Activated naive CD4-positive, alpha-beta T cell treated with anti-CD3 and anti-CD28 coated beads for 36 hours (primary cell): ENCODE results near the gene ACSM5. TPM values are rescaled to one million over a fixed set of nuclear protein-coding genes. Genes with fewer than 3 reads are reported as not detected.

Source experiments
- CTCF ChIA-PET: fragments of 350-600 bp; sonication (Branson Sonifier 250); formaldehyde crosslinking; loops from one replicate; lab custom pipeline; 2021; ENCODE audit warnings: antibody characterized with exemption; lab: Charles Lee
- DNase-seq: peaks from one replicate; pipeline ENCODE4 v3.0.0-alpha.2; 2020
- H3K27ac Mint-ChIP-seq: one replicate; pipeline ENCODE4 v1.8.0; 2021; ENCODE audit warnings: mild to moderate bottlenecking, mixed read lengths
- H3K27me3 Mint-ChIP-seq: one replicate; pipeline ENCODE4 v1.8.0; 2021; ENCODE audit warnings: low read depth, mixed read lengths
- H3K36me3 Mint-ChIP-seq: one replicate; pipeline ENCODE4 v1.8.0; 2021; ENCODE audit warnings: low read depth, mixed read lengths
- H3K4me1 Mint-ChIP-seq: one replicate; pipeline ENCODE4 v1.8.0; 2021; ENCODE audit warnings: low read depth, mixed read lengths
- H3K4me3 Mint-ChIP-seq: one replicate; pipeline ENCODE4 v1.8.0; 2021; ENCODE audit warnings: mild to moderate bottlenecking, moderate library complexity, mixed read lengths
- H3K9me3 Mint-ChIP-seq: one replicate; pipeline ENCODE4 v1.8.0; 2021; ENCODE audit warnings: mixed read lengths
- intact Hi-C: fragments of 100-400 bp; cut with micrococcal nuclease; formaldehyde crosslinking; loops from one replicate; pipeline ENCODE4 v1.15.1; 2023
- total RNA-seq, 2 experiments: library from RNA; stranded (reverse); gene quantifications; one replicate each; pipeline ENCODE4 v1.2.3, GENCODE V29; 2021

The ACSM5 gene
- total RNA-seq, result not detected

- CTCF ChIA-PET, result no interaction called here
- Mint-ChIP-seq H3K27me3 (peaks cover 4% of the 10 kb centered on the region), H3K27ac (no peak within 1 kb of the TSS)
Measured at GRCh38 chr16:20409398-20410120, at the start of gene ACSM5. Gene ACSM5 (plus strand): TSS chr16:20409534. CDS start chr16:20411485, 1,951 bp downstream.

GRCh38 chr16:20359997-20360396 is 49.3 kb upstream of the ACSM5 start:
- Mint-ChIP-seq H3K9me3 (no peaks in the 10 kb centered on the region), H3K27me3 (peaks cover 20% of the 10 kb centered on the region), H3K27ac (no peak overlapping the region), H3K4me3 (no peak overlapping the region), H3K36me3 (no peaks in the 10 kb centered on the region), H3K4me1 (no peaks in the 10 kb centered on the region)
- CTCF ChIA-PET, result no interaction called here
- peak; percentile 7 for DNase-seq
- intact Hi-C loops, result no loop called here

More at GRCh38 chr16:20409398-20410120, at the start of gene ACSM5:
- Mint-ChIP-seq H3K36me3 (no peaks in the 10 kb centered on the region), H3K4me1 (no peaks in the 10 kb centered on the region), H3K4me3 (no peak within 1 kb of the TSS), H3K9me3 (no peaks in the 10 kb centered on the region)
- DNase-seq, result no peak
- intact Hi-C loops, result no loop called here

GRCh38 chr16:20363191-20363590 is 46.1 kb upstream of the ACSM5 start:
- H3K36me3 Mint-ChIP-seq, result no peaks in the 10 kb centered on the region
- intact Hi-C loops, result no loop called here
- peaks cover 17% of the 10 kb centered on the region for H3K27me3 Mint-ChIP-seq
- H3K4me1 Mint-ChIP-seq, result no peaks in the 10 kb centered on the region
- no peak overlapping the region for H3K27ac Mint-ChIP-seq
- no peak overlapping the region for H3K4me3 Mint-ChIP-seq
- H3K9me3 Mint-ChIP-seq, result no peaks in the 10 kb centered on the region
- DNase-seq, result no peak
- CTCF ChIA-PET, result interaction anchor here (0.6 to 1.5 kb wide), 2 partner anchors 21 to 456 kb away, joined by 4 to 6 read pairs; no protein-coding TSS in a partner anchor

GRCh38 chr16:20364051-20364450 is 45.3 kb upstream of the ACSM5 start:
- DNase-seq, result no peak
- Mint-ChIP-seq H3K27ac (no peak overlapping the region), H3K4me3 (no peak overlapping the region), H3K27me3 (peaks cover 19% of the 10 kb centered on the region), H3K36me3 (no peaks in the 10 kb centered on the region), H3K9me3 (no peaks in the 10 kb centered on the region), H3K4me1 (no peaks in the 10 kb centered on the region)
- intact Hi-C loops, result no loop called here
- CTCF ChIA-PET, result interaction anchor here (1.5 kb wide), 1 partner anchor 21 kb away, joined by 4 read pairs; no protein-coding TSS in a partner anchor

GRCh38 chr16:20369452-20370054 is 39.8 kb upstream of the ACSM5 start:
- peaks cover 24% of the 10 kb centered on the region for H3K27me3 Mint-ChIP-seq
- H3K4me1 Mint-ChIP-seq, result no peaks in the 10 kb centered on the region
- no peak overlapping the region for H3K4me3 Mint-ChIP-seq
- H3K36me3 Mint-ChIP-seq, result no peaks in the 10 kb centered on the region
- CTCF ChIA-PET, result no interaction called here
- DNase-seq, result no peak
- intact Hi-C loops, result no loop called here
- H3K27ac Mint-ChIP-seq, result no peak overlapping the region
- no peaks in the 10 kb centered on the region for H3K9me3 Mint-ChIP-seq

- Mint-ChIP-seq H3K27ac (no peak overlapping the region), H3K36me3 (no peaks in the 10 kb centered on the region), H3K27me3 (peaks cover 21% of the 10 kb centered on the region), H3K9me3 (no peaks in the 10 kb centered on the region), H3K4me3 (no peak overlapping the region), H3K4me1 (no peaks in the 10 kb centered on the region)
- DNase-seq, result no peak
- CTCF ChIA-PET, result interaction anchor here (1.2 to 2.1 kb wide), 2 partner anchors 10 to 12 kb away, joined by 3 to 4 read pairs; no protein-coding TSS in a partner anchor
- intact Hi-C loops, result no loop called here
Measured at GRCh38 chr16:20372701-20373100, 36.6 kb upstream of the ACSM5 start.

GRCh38 chr16:20377181-20377580 is 32.2 kb upstream of the ACSM5 start:
- peaks cover 9% of the 10 kb centered on the region for H3K27me3 Mint-ChIP-seq
- no peaks in the 10 kb centered on the region for H3K36me3 Mint-ChIP-seq
- CTCF ChIA-PET, result interaction anchor here (0.7 to 1.3 kb wide), 3 partner anchors 8 to 470 kb away, joined by 3 to 10 read pairs (median 4); no protein-coding TSS in a partner anchor

GRCh38 chr16:20380782-20381181 is 28.6 kb upstream of the ACSM5 start:
- no peak for DNase-seq
- intact Hi-C loops, result loop anchor here (5.0 to 10.0 kb wide), 3 partner anchors 78 to 826 kb away; partner anchors contain the start of gene VPS35L
- Mint-ChIP-seq H3K27ac (no peak overlapping the region), H3K4me3 (no peak overlapping the region), H3K36me3 (no peaks in the 10 kb centered on the region), H3K27me3 (peaks cover 6% of the 10 kb centered on the region), H3K9me3 (no peaks in the 10 kb centered on the region), H3K4me1 (no peaks in the 10 kb centered on the region)
- CTCF ChIA-PET, result interaction anchor here (1.6 kb wide), 1 partner anchor 473 kb away, joined by 7 read pairs; no protein-coding TSS in a partner anchor

More at GRCh38 chr16:20377181-20377580, 32.2 kb upstream of the ACSM5 start:
- intact Hi-C loops, result no loop called here
- no peak for DNase-seq
- H3K27ac Mint-ChIP-seq, result no peak overlapping the region
- H3K4me1 Mint-ChIP-seq, result no peaks in the 10 kb centered on the region
- H3K4me3 Mint-ChIP-seq, result no peak overlapping the region
- no peaks in the 10 kb centered on the region for H3K9me3 Mint-ChIP-seq

GRCh38 chr16:20382202-20382948 is 27.0 kb upstream of the ACSM5 start:
- Mint-ChIP-seq H3K4me1 (no peaks in the 10 kb centered on the region), H3K27me3 (peaks cover 12% of the 10 kb centered on the region), H3K36me3 (no peaks in the 10 kb centered on the region), H3K4me3 (no peak overlapping the region), H3K27ac (no peak overlapping the region), H3K9me3 (no peaks in the 10 kb centered on the region)
- CTCF ChIA-PET, result interaction anchor here (0.8 to 4.0 kb wide), 6 partner anchors 9 to 826 kb away, joined by 3 to 23 read pairs (median 5); no protein-coding TSS in a partner anchor
- intact Hi-C loops, result loop anchor here (5.0 to 10.0 kb wide), 3 partner anchors 80 to 828 kb away; partner anchors contain the start of gene VPS35L
- no peak for DNase-seq

GRCh38 chr16:20383106-20384029 is 26.0 kb upstream of the ACSM5 start:
- CTCF ChIA-PET, result interaction anchor here (0.6 to 4.0 kb wide), 13 partner anchors 10 to 827 kb away, joined by 3 to 52 read pairs (median 3); no protein-coding TSS in a partner anchor
- intact Hi-C loops, result loop anchor here (1.0 to 10.0 kb wide), 4 partner anchors 81 to 829 kb away; partner anchors contain the start of gene VPS35L
- no peaks in the 10 kb centered on the region for H3K4me1 Mint-ChIP-seq

More at GRCh38 chr16:20383106-20384029, 26.0 kb upstream of the ACSM5 start:
- H3K27me3 Mint-ChIP-seq, result peaks cover 9% of the 10 kb centered on the region
- H3K36me3 Mint-ChIP-seq, result no peaks in the 10 kb centered on the region
- H3K9me3 Mint-ChIP-seq, result no peaks in the 10 kb centered on the region
- no peak overlapping the region for H3K4me3 Mint-ChIP-seq
- peak; percentile 70 for DNase-seq
- H3K27ac Mint-ChIP-seq, result no peak overlapping the region
